Left ventricle myocardium inferior (tissue), 1 donor: Measurements from ENCODE around the gene XPR1. TPM values are rescaled to one million over a fixed set of nuclear protein-coding genes. Genes with fewer than 3 reads are reported as not detected.

Experiments
- DNase-seq: peaks from one replicate; pipeline ENCODE4 v3.0.0-alpha.2; 2020
- H3K27ac ChIP-seq: fragments of 200-600 bp; replicated peaks from 2 replicates; pipeline ENCODE4 v1.8.0; 2021
- H3K27me3 ChIP-seq: fragments of 200-600 bp; 2 replicates; pipeline ENCODE4 v1.8.0; 2021; ENCODE audit warnings: low read depth
- H3K36me3 ChIP-seq: fragments of 200-600 bp; 2 replicates; pipeline ENCODE4 v1.8.0; 2021
- H3K4me1 ChIP-seq: fragments of 200-600 bp; 2 replicates; pipeline ENCODE4 v1.8.0; 2021
- H3K4me3 ChIP-seq: fragments of 200-600 bp; 2 replicates; pipeline ENCODE4 v1.8.0; 2021; ENCODE audit warnings: mild to moderate bottlenecking, moderate library complexity
- H3K9me3 ChIP-seq: fragments of 200-600 bp; replicated peaks from 2 replicates; pipeline ENCODE4 v1.8.0; 2021
- CTCF ChIP-seq: fragments of 200-600 bp; IDR thresholded peaks from 2 replicates; pipeline ENCODE4 v1.8.0; 2021; ENCODE audit warnings: antibody characterized with exemption, mild to moderate bottlenecking, borderline replicate concordance
- intact Hi-C: fragments of 100-400 bp; cut with micrococcal nuclease; formaldehyde crosslinking; loops from one replicate; pipeline ENCODE4 v1.11.0; 2022
- total RNA-seq: library from RNA; stranded (reverse); fragmentation: NEBNext Ultra II Directional; extraction: Animal tissue kit (Norgen Biotek cat#: 25700); gene quantifications from one replicate; pipeline ENCODE4 v1.2.1, GENCODE V29; 2021
- donor health status: DM: no; HTN: yes; CAD: no; lungs with severe emphysema.

The XPR1 gene
- total RNA-seq, 1 donor from 2014 or later = 60.4 TPM

GRCh38 chr1:180731131-180731530 lies 99.3 kb downstream of the XPR1 start:
- Histone ChIP-seq H3K4me3 (no peak overlapping the region), H3K4me1 (no peaks in the 10 kb centered on the region), H3K36me3 (no peaks in the 10 kb centered on the region), H3K27ac (no peak overlapping the region), H3K9me3 (peaks cover 59% of the 10 kb centered on the region), H3K27me3 (no peaks in the 10 kb centered on the region)
- no peak for DNase-seq
- no peak for TF ChIP-seq CTCF
- intact Hi-C loops = no loop called here

GRCh38 chr1:180732866-180733265 lies 101.0 kb downstream of the XPR1 start:
- DNase-seq = no peak
- Histone ChIP-seq H3K4me1 (no peaks in the 10 kb centered on the region), H3K4me3 (no peak overlapping the region), H3K27me3 (no peaks in the 10 kb centered on the region), H3K27ac (no peak overlapping the region), H3K9me3 (peaks cover 59% of the 10 kb centered on the region), H3K36me3 (no peaks in the 10 kb centered on the region)
- intact Hi-C loops = no loop called here
- TF ChIP-seq CTCF = no peak

GRCh38 chr1:180734366-180734765 lies 102.5 kb downstream of the XPR1 start:
- H3K27ac ChIP-seq = no peak overlapping the region
- DNase-seq = no peak
- no peaks in the 10 kb centered on the region for H3K27me3 ChIP-seq
- peaks cover 58% of the 10 kb centered on the region for H3K9me3 ChIP-seq
- no peaks in the 10 kb centered on the region for H3K4me1 ChIP-seq
- TF ChIP-seq CTCF = no peak
- H3K36me3 ChIP-seq = no peaks in the 10 kb centered on the region
- H3K4me3 ChIP-seq = no peak overlapping the region
- intact Hi-C loops = no loop called here

- intact Hi-C loops = no loop called here
- no peak for TF ChIP-seq CTCF
- H3K9me3 ChIP-seq = peaks cover 32% of the 10 kb centered on the region
Measured at GRCh38 chr1:180742663-180743062, 110.8 kb downstream of the XPR1 start.

GRCh38 chr1:180743868-180744267 lies 112.0 kb downstream of the XPR1 start:
- Histone ChIP-seq H3K9me3 (peaks cover 26% of the 10 kb centered on the region), H3K27me3 (no peaks in the 10 kb centered on the region), H3K27ac (no peak overlapping the region), H3K4me3 (no peak overlapping the region), H3K36me3 (peaks cover 14% of the 10 kb centered on the region), H3K4me1 (peaks cover 9% of the 10 kb centered on the region)
- no peak for DNase-seq
- no peak for TF ChIP-seq CTCF
- intact Hi-C loops = no loop called here

More at GRCh38 chr1:180742663-180743062, 110.8 kb downstream of the XPR1 start:
- H3K36me3 ChIP-seq = peaks cover 14% of the 10 kb centered on the region
- peaks cover 9% of the 10 kb centered on the region for H3K4me1 ChIP-seq
- no peaks in the 10 kb centered on the region for H3K27me3 ChIP-seq
- H3K27ac ChIP-seq = no peak overlapping the region
- no peak for DNase-seq
- H3K4me3 ChIP-seq = no peak overlapping the region

GRCh38 chr1:180745098-180745497 lies 113.3 kb downstream of the XPR1 start:
- H3K9me3 ChIP-seq = peaks cover 26% of the 10 kb centered on the region
- no peak for DNase-seq
- intact Hi-C loops = no loop called here

More at GRCh38 chr1:180745098-180745497, 113.3 kb downstream of the XPR1 start:
- Histone ChIP-seq H3K27me3 (no peaks in the 10 kb centered on the region), H3K27ac (peak overlapping the region; percentile 55), H3K4me1 (peaks cover 15% of the 10 kb centered on the region), H3K4me3 (peak overlapping the region; percentile 10), H3K36me3 (peaks cover 9% of the 10 kb centered on the region)
- TF ChIP-seq CTCF = no peak
